H9 (cell line): ENCODE measurements around the gene LPAR6. TPM values are rescaled to one million over a fixed set of nuclear protein-coding genes. Genes with fewer than 3 reads are reported as not detected.
A peak's percentile ranks its signal among the peaks of the same experiment; 100 is the strongest.

Experiments
- DNase-seq: peaks from one replicate; pipeline ENCODE4 v3.0.0-alpha.2; 2017
- H2AFZ ChIP-seq: one replicate; pipeline ENCODE4 v1.6.1; 2013; ENCODE audit warnings: mild to moderate bottlenecking, low read length, control low read depth, moderate library complexity
- H2AK5ac ChIP-seq: 2 replicates; pipeline ENCODE4 v1.6.1; 2013; ENCODE audit warnings: low read length, control low read depth, mixed read lengths; ENCODE audit not compliant: insufficient read length
- H2BK120ac ChIP-seq: one replicate; pipeline ENCODE4 v1.6.1; 2013; ENCODE audit warnings: low read depth, mild to moderate bottlenecking, low read length, control low read depth, inconsistent platforms; ENCODE audit not compliant: poor library complexity, severe bottlenecking
- H2BK12ac ChIP-seq: 2 replicates; pipeline ENCODE4 v1.6.1; 2013; ENCODE audit warnings: low read length, control low read depth, mixed read lengths, low read depth; ENCODE audit not compliant: insufficient read length
- H2BK15ac ChIP-seq: 2 replicates; pipeline ENCODE4 v1.6.1; 2013; ENCODE audit warnings: low read depth, low read length, control low read depth
- H2BK20ac ChIP-seq: one replicate; pipeline ENCODE4 v1.6.1; 2013; ENCODE audit warnings: low read depth, mild to moderate bottlenecking, low read length, control low read depth, inconsistent platforms; ENCODE audit not compliant: poor library complexity, severe bottlenecking
- H2BK5ac ChIP-seq: 2 replicates; pipeline ENCODE4 v1.6.1; 2013; ENCODE audit warnings: low read length, control low read depth, mixed read lengths; ENCODE audit not compliant: insufficient read length
- H3K14ac ChIP-seq: 2 replicates; pipeline ENCODE4 v1.6.1; 2013; ENCODE audit warnings: low read length, control low read depth; ENCODE audit not compliant: insufficient read depth
- H3K18ac ChIP-seq: 2 replicates; pipeline ENCODE4 v1.6.1; 2013; ENCODE audit warnings: low read depth, mild to moderate bottlenecking, mixed read lengths, low read length, control low read depth; ENCODE audit not compliant: insufficient read length
- H3K23ac ChIP-seq: 2 replicates; pipeline ENCODE4 v1.6.1; 2013; ENCODE audit warnings: low read length, control low read depth, mixed read lengths, low read depth; ENCODE audit not compliant: insufficient read length
- H3K23me2 ChIP-seq: 2 replicates; pipeline ENCODE4 v1.6.1; 2013; ENCODE audit warnings: low read depth, mild to moderate bottlenecking, mixed read lengths, low read length, control low read depth; ENCODE audit not compliant: insufficient read length, poor library complexity, severe bottlenecking
- H3K27ac ChIP-seq: 2 replicates; pipeline ENCODE4 v1.5.1; 2013; ENCODE audit warnings: low read length, control low read depth, mixed read lengths, low read depth; ENCODE audit not compliant: insufficient read length
- H3K27me3 ChIP-seq: 2 replicates; pipeline ENCODE4 v1.6.1; 2013; ENCODE audit warnings: low read length, control low read depth, inconsistent platforms; ENCODE audit not compliant: insufficient read depth
- H3K4ac ChIP-seq: 2 replicates; pipeline ENCODE4 v1.6.1; 2013; ENCODE audit warnings: low read depth, mild to moderate bottlenecking, control low read depth, inconsistent platforms, low read length, moderate library complexity
- H3K4me1 ChIP-seq: 2 replicates; pipeline ENCODE4 v1.6.1; 2013; ENCODE audit warnings: low read length, control low read depth, inconsistent platforms; ENCODE audit not compliant: insufficient read depth
- H3K4me2 ChIP-seq: 2 replicates; pipeline ENCODE4 v1.6.1; 2013; ENCODE audit warnings: low read length, control low read depth, mixed read lengths; ENCODE audit not compliant: insufficient read length, insufficient read depth
- H3K56ac ChIP-seq: 2 replicates; pipeline ENCODE4 v1.6.1; 2013; ENCODE audit warnings: low read depth, mild to moderate bottlenecking, mixed read lengths, low read length, control low read depth; ENCODE audit not compliant: insufficient read length
- H3K79me1 ChIP-seq: 2 replicates; pipeline ENCODE4 v1.6.1; 2013; ENCODE audit warnings: low read depth, mild to moderate bottlenecking, moderate library complexity, low read length, control low read depth, inconsistent platforms; ENCODE audit not compliant: insufficient read depth, poor library complexity, severe bottlenecking
- H3K79me2 ChIP-seq: 2 replicates; pipeline ENCODE4 v1.6.1; 2013; ENCODE audit warnings: low read length, control low read depth, inconsistent platforms; ENCODE audit not compliant: insufficient read depth
- H3K9ac ChIP-seq: 2 replicates; pipeline ENCODE4 v1.6.1; 2013; ENCODE audit warnings: low read length, control low read depth, mixed read lengths; ENCODE audit not compliant: insufficient read length; ENCODE audit errors: extremely low read depth
- H3K9me3 ChIP-seq: one replicate; pipeline ENCODE4 v1.6.1; 2013; ENCODE audit warnings: low read depth, low read length, inconsistent platforms; ENCODE audit not compliant: control insufficient read depth
- H3T11ph ChIP-seq: one replicate; pipeline ENCODE4 v1.6.1; 2013; ENCODE audit warnings: mild to moderate bottlenecking, low read length, control low read depth, inconsistent platforms
- H4K20me1 ChIP-seq: one replicate; pipeline ENCODE4 v1.6.1; 2013; ENCODE audit not compliant: control insufficient read depth, insufficient read length, insufficient read depth
- H4K5ac ChIP-seq: 2 replicates; pipeline ENCODE4 v1.6.1; 2013; ENCODE audit warnings: low read depth, mild to moderate bottlenecking, mixed read lengths, low read length, control low read depth; ENCODE audit not compliant: insufficient read length
- H4K8ac ChIP-seq: replicated peaks from 2 replicates; pipeline ENCODE4 v1.6.1; 2013; ENCODE audit warnings: low read length, control low read depth, mixed read lengths, low read depth; ENCODE audit not compliant: insufficient read length
- H4K91ac ChIP-seq: 2 replicates; pipeline ENCODE4 v1.6.1; 2013; ENCODE audit warnings: low read depth, mild to moderate bottlenecking, moderate library complexity, mixed read lengths, low read length, control low read depth; ENCODE audit not compliant: insufficient read length
- H3K27ac Mint-ChIP-seq, 3 experiments: 2 replicates in 2 of 3; 3 replicates in 1 of 3; pipeline ENCODE4 v1.8.0; 2020 to 2021; ENCODE audit warnings: mixed read lengths in 3 of 3, mild to moderate bottlenecking in 1 of 3, moderate library complexity in 1 of 3
- H3K27me3 Mint-ChIP-seq: 2 replicates; pipeline ENCODE4 v1.8.0; 2021; ENCODE audit warnings: low read depth, mild to moderate bottlenecking, moderate library complexity, mixed read lengths
- H3K36me3 Mint-ChIP-seq, 3 experiments: 2 replicates in 2 of 3; 3 replicates in 1 of 3; pipeline ENCODE4 v1.8.0; 2020 to 2021; ENCODE audit warnings: low read depth in 3 of 3, mixed read lengths in 3 of 3; ENCODE audit not compliant: insufficient read depth in 1 of 3
- H3K4me1 Mint-ChIP-seq, 2 experiments: 2 replicates each; pipeline ENCODE4 v1.8.0; 2020; ENCODE audit warnings: mixed read lengths in 2 of 2
- H3K4me3 Mint-ChIP-seq, 2 experiments: 2 replicates in 1 of 2; 3 replicates in 1 of 2; pipeline ENCODE4 v1.8.0; 2020 to 2021; ENCODE audit warnings: mild to moderate bottlenecking in 2 of 2, mixed read lengths in 2 of 2, moderate library complexity in 1 of 2
- H3K9me3 Mint-ChIP-seq, 2 experiments: 2 replicates in 1 of 2; 3 replicates in 1 of 2; pipeline ENCODE4 v1.8.0; 2020; ENCODE audit warnings: mild to moderate bottlenecking in 2 of 2, mixed read lengths in 2 of 2, moderate library complexity in 1 of 2
- CTCF ChIP-seq: fragments of 200-600 bp; sonication (generic); conservative IDR thresholded peaks from 3 replicates; pipeline ENCODE4 v1.8.0; 2021; ENCODE audit warnings: antibody characterized with exemption, mild to moderate bottlenecking
- WGBS: extraction: QIAGEN DNeasy Blood & Tissue Kit; methylation state at CpG from one replicate; pipeline ENCODE4 v1.1.7; 2013; ENCODE audit warnings: missing lambda C conversion rate, low lambda C conversion rate, mixed read lengths; ENCODE audit not compliant: insufficient read length; ENCODE audit errors: extremely low coverage; 5-methylcytosine and 5-hydroxymethylcytosine counted together
- total RNA-seq: library from RNA; stranded (reverse); gene quantifications from 2 replicates; pipeline ENCODE4 v1.2.1, GENCODE V29; 2021

LPAR6 gene
- total RNA-seq, 1 experiment from 2014 or later: 4.2 TPM

DNA sequence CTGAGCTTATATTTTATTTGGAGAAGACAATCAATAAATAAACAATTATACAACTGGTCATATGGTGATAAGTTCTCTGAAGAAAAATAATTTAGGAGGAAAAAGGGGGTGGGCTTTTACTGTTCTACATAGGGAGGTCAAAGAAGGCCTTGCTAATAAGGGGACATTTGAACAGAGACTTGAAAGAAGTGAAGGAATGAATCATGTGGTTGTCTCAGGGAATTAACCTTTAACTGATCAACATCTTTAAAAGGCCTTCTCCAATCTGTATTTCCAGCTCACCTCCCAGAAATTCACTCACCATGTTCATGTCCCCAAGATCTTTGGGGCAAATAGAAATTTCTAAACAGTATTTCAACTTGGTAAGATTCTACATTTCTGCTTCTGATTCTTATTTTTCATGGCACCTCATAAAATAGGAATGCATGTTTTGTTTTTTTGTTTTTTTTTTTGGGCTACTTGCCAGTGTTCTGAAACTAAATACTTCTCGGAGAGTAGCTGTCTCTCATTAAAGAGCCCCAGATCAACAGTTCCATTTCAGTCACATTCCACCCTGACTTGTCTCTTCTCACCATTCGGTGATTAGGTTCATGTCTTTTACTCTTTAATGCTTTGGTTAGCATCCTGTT, 19.2 kb upstream of the LPAR6 start:
- no peak overlapping the region for H2BK12ac ChIP-seq
- no peaks in the 10 kb centered on the region for H3K79me2 ChIP-seq
- no peak overlapping the region for H2BK15ac ChIP-seq
- no peak overlapping the region for H3K56ac ChIP-seq
- Mint-ChIP-seq H3K36me3 (no peaks in the 10 kb centered on the region), H3K4me1 (no peaks in the 10 kb centered on the region; a peak in 1 of 4 replicates), H3K27ac (peak overlapping the region in 1 of 3 experiments; percentile 51; a peak in 3 of 7 replicates), H3K4me3 (no peak overlapping the region), H3K27me3 (no peaks in the 10 kb centered on the region), H3K9me3 (no peaks in the 10 kb centered on the region)
- H3K9me3 ChIP-seq: no peaks in the 10 kb centered on the region
- no peaks in the 10 kb centered on the region for H4K20me1 ChIP-seq
- no peaks in the 10 kb centered on the region for H3K4me1 ChIP-seq
- no peak overlapping the region for H3K14ac ChIP-seq
- no peak overlapping the region for H2AFZ ChIP-seq
- no peak overlapping the region for H3K18ac ChIP-seq
- H2BK5ac ChIP-seq: no peak overlapping the region
- no peak overlapping the region for H3K4ac ChIP-seq
- H4K91ac ChIP-seq: no peak overlapping the region
- H2AK5ac ChIP-seq: no peak overlapping the region
- H4K8ac ChIP-seq: no peak overlapping the region
- no peak overlapping the region for H3K4me2 ChIP-seq
- no peak overlapping the region for H3T11ph ChIP-seq
- no peak overlapping the region for H3K23ac ChIP-seq
- no CpG with 5 or more reads among the region's 2 CpGs for WGBS
- DNase-seq: no peak
- H3K27me3 ChIP-seq: no peaks in the 10 kb centered on the region
- no peak for TF ChIP-seq CTCF
- no peak overlapping the region for H2BK20ac ChIP-seq
- H3K9ac ChIP-seq: no peak overlapping the region
- no peaks in the 10 kb centered on the region for H3K79me1 ChIP-seq
- no peak overlapping the region for H4K5ac ChIP-seq
- no peak overlapping the region for H3K27ac ChIP-seq
- no peaks in the 10 kb centered on the region for H3K23me2 ChIP-seq
- no peak overlapping the region for H2BK120ac ChIP-seq
